HepG2 (cell line): Measurements from ENCODE around the gene PLIN1. TPM values are rescaled to one million over a fixed set of nuclear protein-coding genes. Genes with fewer than 3 reads are reported as not detected.

Source experiments
- BRCA1 ChIP-seq: sonication (generic); formaldehyde crosslinking; IDR thresholded peaks from 2 replicates; pipeline ENCODE4 v1.4.0; 2020; ENCODE audit warnings: missing genetic modification reagents
- CHCHD3 ChIP-seq: sonication (generic); formaldehyde crosslinking; IDR thresholded peaks from 2 replicates; pipeline ENCODE4 v1.8.0; 2022; ENCODE audit warnings: mild to moderate bottlenecking, missing genetic modification reagents, moderate library complexity
- MTA1 ChIP-seq: sonication (generic); formaldehyde crosslinking; IDR thresholded peaks from 2 replicates; pipeline ENCODE4 v1.4.0; 2020; ENCODE audit warnings: missing genetic modification reagents, mild to moderate bottlenecking, borderline replicate concordance
- MXD1 ChIP-seq: sonication (generic); formaldehyde crosslinking; IDR thresholded peaks from 2 replicates; pipeline ENCODE4 v1.4.0; 2020; ENCODE audit warnings: mild to moderate bottlenecking, missing genetic modification reagents
- PHF8 ChIP-seq: sonication (generic); formaldehyde crosslinking; IDR thresholded peaks from 2 replicates; pipeline ENCODE4 v1.5.0; 2020; ENCODE audit warnings: missing genetic modification reagents
- SNAI1 ChIP-seq: sonication (generic); formaldehyde crosslinking; IDR thresholded peaks from 2 replicates; pipeline ENCODE4 v1.5.0; 2020; ENCODE audit warnings: mild to moderate bottlenecking, missing genetic modification reagents, borderline replicate concordance
- SNAPC5 ChIP-seq: sonication (generic); formaldehyde crosslinking; IDR thresholded peaks from 2 replicates; pipeline ENCODE4 v1.8.1; 2023; ENCODE audit warnings: mild to moderate bottlenecking, missing genetic modification reagents, borderline replicate concordance
- SOX13 ChIP-seq, 3 experiments: fragments of 450-650 bp in 1 of 3; sonication (generic) in 1 of 3; formaldehyde crosslinking in 1 of 3; IDR thresholded peaks in 2 of 3; conservative IDR thresholded peaks in 1 of 3; 2 replicates each; pipeline versions ENCODE4 v1.5.0 to v1.6.1; 2016 to 2020; ENCODE audit warnings: antibody characterized with exemption in 1 of 3, mild to moderate bottlenecking in 1 of 3, missing compliant biosample characterization in 1 of 3, missing genetic modification reagents in 1 of 3, moderate library complexity in 1 of 3
- SP1 ChIP-seq, 2 experiments: fragments of 450-650 bp in 1 of 2; sonication (generic) in 1 of 2; formaldehyde crosslinking in 1 of 2; IDR thresholded peaks; 2 replicates each; pipeline versions ENCODE4 v1.4.0 to v1.6.1; 2016 to 2020; ENCODE audit warnings: missing genetic modification reagents in 1 of 2
- TGIF2 ChIP-seq: IDR thresholded peaks from 2 replicates; pipeline ENCODE4 v1.6.1; 2016; ENCODE audit warnings: control low read depth, missing compliant biosample characterization
- ZFP1 ChIP-seq: IDR thresholded peaks from 2 replicates; pipeline ENCODE4 v1.6.1; 2016
- ZMYM2 ChIP-seq: sonication (generic); formaldehyde crosslinking; IDR thresholded peaks from 2 replicates; pipeline ENCODE4 v1.8.0; 2022; ENCODE audit warnings: mild to moderate bottlenecking, missing genetic modification reagents
- ZNF263 ChIP-seq: sonication (generic); formaldehyde crosslinking; IDR thresholded peaks from 2 replicates; pipeline ENCODE4 v1.4.0; 2020; ENCODE audit warnings: missing genetic modification reagents
- ZNF549 ChIP-seq: sonication (generic); formaldehyde crosslinking; IDR thresholded peaks from 2 replicates; pipeline ENCODE4 v1.5.0; 2020; ENCODE audit warnings: missing genetic modification reagents
- ZNF598 ChIP-seq: sonication (generic); formaldehyde crosslinking; IDR thresholded peaks from 2 replicates; pipeline ENCODE4 v1.5.1; 2020; ENCODE audit warnings: mild to moderate bottlenecking, missing genetic modification reagents, borderline replicate concordance
- ZNF724P ChIP-seq: sonication (generic); formaldehyde crosslinking; IDR thresholded peaks from 2 replicates; pipeline ENCODE4 v1.8.0; 2022; ENCODE audit warnings: missing genetic modification reagents, borderline replicate concordance
- ZNF740 ChIP-seq: sonication (generic); formaldehyde crosslinking; IDR thresholded peaks from 2 replicates; pipeline ENCODE4 v1.4.0; 2020; ENCODE audit warnings: missing genetic modification reagents
- ZNF749 ChIP-seq: sonication (generic); formaldehyde crosslinking; IDR thresholded peaks from 2 replicates; pipeline ENCODE4 v1.8.0; 2022; ENCODE audit warnings: mild to moderate bottlenecking, missing genetic modification reagents, moderate library complexity, borderline replicate concordance
- ZZZ3 ChIP-seq: sonication (generic); formaldehyde crosslinking; IDR thresholded peaks from 2 replicates; pipeline ENCODE4 v1.4.0; 2020; ENCODE audit warnings: missing genetic modification reagents, mild to moderate bottlenecking, borderline replicate concordance
- polyA plus RNA-seq, 8 experiments: library from polyadenylated mRNA; depleted of rRNA in 3 of 8; stranded (reverse) in 7 of 8; unstranded in 1 of 8; fragments of >200 nt; fragmentation: Illumina TruSeq in 4 of 8; extraction: Trizol in 4 of 8; gene quantifications; 2 replicates each; pipeline versions ENCODE4 v1.2.1 to v1.2.3, GENCODE V29; 2011 to 2016; ENCODE audit warnings: low read depth in 4 of 8, missing spikeins in 1 of 8, mixed read lengths in 1 of 8; ENCODE audit not compliant: insufficient read depth in 1 of 8
- total RNA-seq, 5 experiments: library from RNA; depleted of rRNA; stranded (reverse); fragments of >200 nt; fragmentation: Illumina TruSeq; extraction: Trizol; gene quantifications; 2 replicates each; pipeline ENCODE4 v1.2.3, GENCODE V29; 2016; ENCODE audit warnings: low read depth in 1 of 5
- TF ChIP-seq, protein P1 (sequence below): sonication (generic); formaldehyde crosslinking; IDR thresholded peaks from 2 replicates; pipeline ENCODE4 v1.4.0; 2020; ENCODE audit warnings: mild to moderate bottlenecking, missing genetic modification reagents
- TF ChIP-seq, protein P2 (sequence below): sonication (generic); formaldehyde crosslinking; IDR thresholded peaks from 2 replicates; pipeline ENCODE4 v1.4.0; 2020; ENCODE audit warnings: missing genetic modification reagents
- TF ChIP-seq, protein P3 (sequence below): IDR thresholded peaks from 2 replicates; pipeline ENCODE4 v1.6.1; 2016; ENCODE audit warnings: missing compliant biosample characterization, missing genetic modification reagents, borderline replicate concordance
- TF ChIP-seq, protein P4 (sequence below): sonication (generic); formaldehyde crosslinking; IDR thresholded peaks from 2 replicates; pipeline ENCODE4 v1.4.0; 2020; ENCODE audit warnings: missing genetic modification reagents

PLIN1 gene
- total and polyA plus RNA-seq, 2 of the 13 experiments (the other 11 are each of a cell fraction or from before 2014, with no cell fraction given): 0.74 to 1.2 TPM

DNA sequence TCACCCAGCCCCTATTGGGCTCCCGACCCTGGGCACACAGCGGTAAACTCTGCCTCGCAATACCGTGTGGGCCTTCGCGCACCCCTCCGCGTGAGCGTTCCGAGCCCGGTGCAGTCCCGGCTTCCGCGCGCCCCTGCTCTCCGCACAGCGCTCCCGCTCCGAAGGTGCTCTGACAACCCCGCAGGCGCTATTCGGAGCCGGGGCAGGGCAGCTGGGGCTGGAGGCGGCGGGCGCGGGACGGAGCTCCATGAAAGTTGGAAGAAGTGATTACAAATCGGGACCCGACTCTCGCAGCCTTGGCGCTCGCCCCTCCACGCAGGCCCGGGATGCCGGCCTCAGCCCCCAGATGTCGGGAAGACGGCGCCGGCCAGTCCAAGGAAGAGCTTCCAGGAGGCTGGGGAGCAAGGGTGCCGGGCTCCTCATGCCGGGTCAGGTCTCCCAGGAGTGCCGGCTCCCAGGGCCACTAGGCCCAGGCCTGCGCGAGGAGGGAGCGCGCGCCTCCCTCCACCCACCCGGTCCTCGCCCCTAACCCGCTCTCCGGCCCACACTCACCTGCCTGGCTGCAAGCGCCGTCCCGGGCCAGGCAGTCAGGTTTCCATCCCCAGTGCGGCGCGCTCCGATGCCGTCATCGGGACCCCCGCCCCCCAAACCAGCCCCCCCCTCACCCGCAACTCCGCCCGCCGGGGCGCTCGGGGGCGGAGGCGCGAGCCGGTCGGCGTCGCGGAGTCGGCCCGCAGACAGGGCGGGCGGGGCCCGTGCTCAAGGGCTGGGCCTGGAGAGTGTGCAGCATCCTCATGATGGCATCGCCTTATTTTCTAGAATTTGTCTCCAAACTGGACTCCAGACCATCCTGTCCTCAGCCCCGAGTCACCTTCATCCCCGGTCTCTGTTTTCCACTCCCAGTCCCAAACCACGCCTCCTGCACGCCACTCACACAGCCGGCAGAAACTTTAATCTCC is 24.0 kb downstream of the PLIN1 start, which contains the start of gene KIF7 (continued):
- TF ChIP-seq CHCHD3 (0 out of 2 replicates have a peak, but pooled peaks have one; percentile 48), ZNF549 (CRISPR knock-in tag) (no peak), ZNF724P (no peak), ZMYM2 (CRISPR knock-in tag) (no peak), ZNF749 (no peak), PHF8 (CRISPR knock-in tag) (peak; percentile 69), BRCA1 (no peak), ZFP1 (CRISPR knock-in tag) (no peak), TGIF2 (CRISPR knock-in tag) (no peak), ZNF263 (CRISPR knock-in tag) (0 out of 2 replicates have a peak, but pooled peaks have one; percentile 35), SNAI1 (0 out of 2 replicates have a peak, but pooled peaks have one; percentile 44), ZNF598 (CRISPR knock-in tag) (0 out of 2 replicates have a peak, but pooled peaks have one; percentile 41), SOX13 (IDR thresholded peaks at IDR 0.05) (no peak), SOX13 (CRISPR knock-in tag; conservative IDR thresholded peaks at IDR 0.05 in 1 of 2, IDR thresholded peaks at IDR 0.05 in 1 of 2) (no peak), MXD1 (CRISPR knock-in tag) (peak; percentile 85), ZZZ3 (CRISPR knock-in tag) (no peak), SNAPC5 (CRISPR knock-in tag) (no peak), ZNF740 (CRISPR knock-in tag) (0 out of 2 replicates have a peak, but pooled peaks have one; percentile 76), SP1 (IDR thresholded peaks at IDR 0.05) (no peak), SP1 (CRISPR knock-in tag; IDR thresholded peaks at IDR 0.05) (0 out of 2 replicates have a peak, but pooled peaks have one; percentile 28), MTA1 (CRISPR knock-in tag) (no peak)
- TF ChIP-seq, protein P1, sequence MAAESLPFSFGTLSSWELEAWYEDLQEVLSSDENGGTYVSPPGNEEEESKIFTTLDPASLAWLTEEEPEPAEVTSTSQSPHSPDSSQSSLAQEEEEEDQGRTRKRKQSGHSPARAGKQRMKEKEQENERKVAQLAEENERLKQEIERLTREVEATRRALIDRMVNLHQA (CRISPR knock-in tag): no peak
- TF ChIP-seq, protein P2, sequence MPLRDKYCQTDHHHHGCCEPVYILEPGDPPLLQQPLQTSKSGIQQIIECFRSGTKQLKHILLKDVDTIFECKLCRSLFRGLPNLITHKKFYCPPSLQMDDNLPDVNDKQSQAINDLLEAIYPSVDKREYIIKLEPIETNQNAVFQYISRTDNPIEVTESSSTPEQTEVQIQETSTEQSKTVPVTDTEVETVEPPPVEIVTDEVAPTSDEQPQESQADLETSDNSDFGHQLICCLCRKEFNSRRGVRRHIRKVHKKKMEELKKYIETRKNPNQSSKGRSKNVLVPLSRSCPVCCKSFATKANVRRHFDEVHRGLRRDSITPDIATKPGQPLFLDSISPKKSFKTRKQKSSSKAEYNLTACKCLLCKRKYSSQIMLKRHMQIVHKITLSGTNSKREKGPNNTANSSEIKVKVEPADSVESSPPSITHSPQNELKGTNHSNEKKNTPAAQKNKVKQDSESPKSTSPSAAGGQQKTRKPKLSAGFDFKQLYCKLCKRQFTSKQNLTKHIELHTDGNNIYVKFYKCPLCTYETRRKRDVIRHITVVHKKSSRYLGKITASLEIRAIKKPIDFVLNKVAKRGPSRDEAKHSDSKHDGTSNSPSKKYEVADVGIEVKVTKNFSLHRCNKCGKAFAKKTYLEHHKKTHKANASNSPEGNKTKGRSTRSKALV (CRISPR knock-in tag): peak; percentile 96
- TF ChIP-seq, protein P3, sequence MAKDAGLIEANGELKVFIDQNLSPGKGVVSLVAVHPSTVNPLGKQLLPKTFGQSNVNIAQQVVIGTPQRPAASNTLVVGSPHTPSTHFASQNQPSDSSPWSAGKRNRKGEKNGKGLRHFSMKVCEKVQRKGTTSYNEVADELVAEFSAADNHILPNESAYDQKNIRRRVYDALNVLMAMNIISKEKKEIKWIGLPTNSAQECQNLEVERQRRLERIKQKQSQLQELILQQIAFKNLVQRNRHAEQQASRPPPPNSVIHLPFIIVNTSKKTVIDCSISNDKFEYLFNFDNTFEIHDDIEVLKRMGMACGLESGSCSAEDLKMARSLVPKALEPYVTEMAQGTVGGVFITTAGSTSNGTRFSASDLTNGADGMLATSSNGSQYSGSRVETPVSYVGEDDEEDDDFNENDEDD (CRISPR knock-in tag): peak; percentile 23; the same call in 1 of the 2 replicates
- TF ChIP-seq, protein P4, sequence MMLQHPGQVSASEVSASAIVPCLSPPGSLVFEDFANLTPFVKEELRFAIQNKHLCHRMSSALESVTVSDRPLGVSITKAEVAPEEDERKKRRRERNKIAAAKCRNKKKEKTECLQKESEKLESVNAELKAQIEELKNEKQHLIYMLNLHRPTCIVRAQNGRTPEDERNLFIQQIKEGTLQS (CRISPR knock-in tag): no peak
